Measurements from ENCODE around the gene S100A9. TPM values are rescaled to one million over a fixed set of nuclear protein-coding genes. Genes with fewer than 3 reads are reported as not detected.

The S100A9 gene
- total and polyA plus RNA-seq, 2 of the 8 experiments (the other 6 are each of a cell fraction or from before 2014, with no cell fraction given), result not detected

DNA sequence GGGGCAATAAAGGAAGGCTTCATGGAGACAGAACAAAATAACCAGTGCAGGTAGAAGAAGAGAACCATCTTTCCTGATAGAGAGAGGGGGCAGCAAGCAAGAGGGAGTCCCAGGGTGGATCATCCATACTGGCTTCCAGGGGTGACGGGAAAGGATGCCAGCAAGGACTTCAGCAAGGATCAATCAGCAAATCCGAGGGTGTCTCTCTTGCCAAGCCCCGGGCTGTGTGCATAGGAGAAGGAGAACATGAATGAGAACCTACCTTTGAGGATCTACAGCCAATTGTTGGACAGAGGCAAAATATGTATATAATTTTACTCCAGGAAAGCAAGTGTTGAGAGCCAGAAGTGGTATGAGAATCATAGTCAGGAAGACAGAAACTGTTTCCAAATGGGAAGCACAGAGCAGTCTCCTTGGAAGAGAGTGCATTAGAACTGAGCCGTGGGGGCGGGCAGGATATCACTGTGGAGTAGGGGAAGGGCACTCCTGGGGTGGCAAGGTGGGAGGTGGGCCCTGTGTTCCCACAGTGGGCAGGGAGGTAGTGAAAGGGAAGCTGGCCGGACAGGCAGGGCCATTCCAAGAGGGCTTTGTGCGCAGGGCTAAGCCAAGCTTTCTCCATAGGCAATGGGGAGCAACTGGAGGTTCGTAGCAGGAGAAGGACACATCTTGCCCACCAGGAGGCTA lies 1.1 kb upstream of the S100A9 start:
- 88% methylated on average over 8 of the region's 8 CpGs; no CpG with 5 or more reads in 1 of the 2 experiments for WGBS, 2 experiments (ENCODE audit: extremely low coverage in 1 of 2, insufficient coverage in 1 of 2, insufficient read length in 1 of 2, insufficient replicate concordance in 2 of 2, low coverage in 1 of 2, low lambda C conversion rate in 2 of 2, missing lambda C conversion rate in 1 of 2)
- no peaks in the 10 kb centered on the region for H3K36me3 ChIP-seq (ENCODE audit: control insufficient read depth in 2 of 4, insufficient read depth in 4 of 4, low read length in 3 of 4)
- H4K5ac ChIP-seq (ENCODE audit: insufficient read length, low read depth, low read length), result no peak overlapping the region
- H3K27ac ChIP-seq (ENCODE audit: low read depth, low read length), result no peak overlapping the region
- H2AFZ ChIP-seq (ENCODE audit: low read length), result no peak overlapping the region
- POLR2A ChIA-PET (ENCODE audit: partially characterized antibody), result no interaction called here
- no peak overlapping the region for H2BK15ac ChIP-seq (ENCODE audit: low read length)
- no peak for FAIRE-seq
- H2BK20ac ChIP-seq (ENCODE audit: low read length), result no peak overlapping the region
- no peaks in the 10 kb centered on the region for H3K79me1 ChIP-seq (ENCODE audit: low read depth, low read length)
- H2BK120ac ChIP-seq (replicated peaks; ENCODE audit: low read depth, low read length), result no peak overlapping the region
- no peak overlapping the region for H4K8ac ChIP-seq (ENCODE audit: extremely low read depth, insufficient read depth, low read length)
- CTCF ChIA-PET (ENCODE audit: partially characterized antibody), result interaction anchor here (0.6 to 8.5 kb wide), 28 partner anchors 8 to 661 kb away, joined by 3 to 360 read pairs (median 5); no protein-coding TSS in a partner anchor
- H3K4ac ChIP-seq (replicated peaks; ENCODE audit: insufficient read length, low read depth, low read length), result no peak overlapping the region
- no peaks in the 10 kb centered on the region for H3K9me3 ChIP-seq (ENCODE audit: insufficient read depth in 2 of 2, low read depth in 1 of 2, low read length in 1 of 2)
- no peak overlapping the region for H3K23ac ChIP-seq (ENCODE audit: insufficient read length)
- no peak for DNase-seq (ENCODE audit: low read depth in 1 of 2, low spot score in 2 of 2)
- H2AK5ac ChIP-seq (ENCODE audit: low read depth, low read length), result no peak overlapping the region
- H2BK12ac ChIP-seq (ENCODE audit: low read depth, low read length), result no peak overlapping the region
- H3K18ac ChIP-seq (ENCODE audit: extremely low read depth, low read length), result no peak overlapping the region
- no peak overlapping the region for H3K56ac ChIP-seq (replicated peaks; ENCODE audit: insufficient read length, low read depth, low read length)
- no peaks in the 10 kb centered on the region for H3K79me2 ChIP-seq (ENCODE audit: control insufficient read depth in 1 of 2, insufficient read depth in 2 of 2, low read length in 2 of 2)
- no peak overlapping the region for H4K91ac ChIP-seq (replicated peaks; ENCODE audit: insufficient read length, low read length)
- no peak overlapping the region for H3K9ac ChIP-seq (replicated peaks in 1 of 4; ENCODE audit: extremely low read depth in 1 of 4, low read depth in 3 of 4, low read length in 3 of 4)
- no peak overlapping the region for H3K14ac ChIP-seq (ENCODE audit: insufficient read length)
- H4K20me1 ChIP-seq (replicated peaks in 1 of 2; ENCODE audit: control insufficient read depth in 1 of 2, insufficient read depth in 2 of 2, low read length in 2 of 2), result no peaks in the 10 kb centered on the region
- no peak overlapping the region for H3K4me3 ChIP-seq (ENCODE audit: extremely low read depth in 1 of 4, insufficient read depth in 2 of 4, low read depth in 3 of 4, low read length in 4 of 4)
- H3K23me2 ChIP-seq (ENCODE audit: low read depth, low read length), result no peaks in the 10 kb centered on the region
- H2BK5ac ChIP-seq (ENCODE audit: low read depth, low read length), result no peak overlapping the region
- H3K27me3 ChIP-seq (replicated peaks in 1 of 4; ENCODE audit: control insufficient read depth in 3 of 4, extremely low read depth in 1 of 4, insufficient read depth in 3 of 4, low read length in 3 of 4), result no peaks in the 10 kb centered on the region
- no peaks in the 10 kb centered on the region; a peak in 1 of 7 replicates for H3K4me1 ChIP-seq (replicated peaks in 1 of 4; ENCODE audit: control insufficient read depth in 3 of 4, insufficient read depth in 4 of 4, low read length in 3 of 4)
- no peak overlapping the region for H3K4me2 ChIP-seq (ENCODE audit: insufficient read depth in 1 of 2, low read depth in 2 of 2, low read length in 2 of 2)
